NCI-H1092 treated with DMSO at 0.1 percent for 48 hours (cell line): ENCODE data around the gene FTL.

Experiments
- DNase-seq: peaks from one replicate; lab custom pipeline; 2025; lab: John Stamatoyannopoulos, UW

The FTL gene

GRCh38 chr19:48945817-48946216 lies 19.3 kb upstream of the FTL start:
- DNase-seq = no peak

GRCh38 chr19:48946463-48947257 lies 18.4 kb upstream of the FTL start:
- no peak for DNase-seq

GRCh38 chr19:48947258-48947542 lies 17.9 kb upstream of the FTL start:
- DNase-seq = no peak

GRCh38 chr19:48950159-48950558 lies 14.9 kb upstream of the FTL start:
- no peak for DNase-seq

GRCh38 chr19:48950830-48951519 lies 14.1 kb upstream of the FTL start:
- DNase-seq = no peak

- no peak for DNase-seq
Observed at GRCh38 chr19:48953141-48953540, 12.0 kb upstream of the FTL start.

GRCh38 chr19:48953990-48954594 lies 11.0 kb upstream of the FTL start:
- DNase-seq = no peak

GRCh38 chr19:48954595-48955307 lies 10.4 kb upstream of the FTL start, which contains the start of gene BAX:
Gene BAX (plus strand): TSS chr19:48954875. CDS start chr19:48954929, 54 bp downstream.
- DNase-seq = peak; percentile 90

GRCh38 chr19:48955308-48955958 lies 9.7 kb upstream of the FTL start:
- no peak for DNase-seq

- no peak for DNase-seq
Observed at GRCh38 chr19:48958006-48958405, 7.1 kb upstream of the FTL start.

GRCh38 chr19:48959341-48960239 lies 5.5 kb upstream of the FTL start:
- no peak for DNase-seq

- no peak for DNase-seq
Observed at GRCh38 chr19:48961051-48961649, 4.0 kb upstream of the FTL start.

GRCh38 chr19:48961673-48962028 lies 3.5 kb upstream of the FTL start:
- no peak for DNase-seq

GRCh38 chr19:48962029-48962848 lies 2.9 kb upstream of the FTL start:
- DNase-seq = no peak

- no peak for DNase-seq
Observed at GRCh38 chr19:48962849-48963165, 2.3 kb upstream of the FTL start.

GRCh38 chr19:48963371-48964204 lies 1.5 kb upstream of the FTL start:
- DNase-seq = no peak

- no peak for DNase-seq
Observed at GRCh38 chr19:48964205-48965039, 687 bp upstream of the FTL start.
